ENCODE measurements around the gene NUCB1.

NUCB1 gene

DNA sequence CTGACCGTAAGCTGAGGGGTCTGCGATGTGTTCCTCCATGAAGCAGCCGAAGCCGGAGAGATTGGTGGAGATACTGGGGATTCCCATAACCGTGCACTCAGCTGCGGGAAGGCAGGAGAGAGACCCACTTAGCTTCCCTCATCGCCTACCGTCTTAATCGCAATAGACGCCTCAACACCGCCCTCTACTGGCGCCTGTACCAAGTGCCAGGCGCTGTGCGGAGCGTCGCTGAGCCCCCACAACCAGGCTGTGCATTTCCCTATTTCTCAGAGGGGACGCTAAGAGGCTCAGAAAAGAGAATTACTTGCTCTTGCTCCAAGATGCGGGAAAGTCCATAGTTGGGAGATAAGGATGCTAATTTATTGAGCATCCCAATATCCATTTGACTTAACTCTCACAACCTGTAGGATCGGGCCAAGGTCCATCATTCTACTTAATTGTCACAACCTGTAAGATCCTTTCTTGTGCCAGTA is 70.8 kb downstream of the NUCB1 start:
- Mint-ChIP-seq H3K27ac (peak overlapping the region; percentile 59), H3K27me3 (no peaks in the 10 kb centered on the region), H3K36me3 (peaks cover 49 to 55% of the 10 kb centered on the region in 2 donors), H3K4me1 (peaks cover 26 to 42% of the 10 kb centered on the region in 2 donors), H3K9me3 (peaks cover 0 to 3% of the 10 kb centered on the region in 2 donors), H3K4me3 (no peak overlapping the region)
- peak; percentile 69 for DNase-seq
- ATAC-seq (replicated peaks) = peak; percentile 76 to 81
